ENCODE results near the gene CCNF. TPM values are rescaled to one million over a fixed set of nuclear protein-coding genes. Genes with fewer than 3 reads are reported as not detected.

Gene CCNF
- 26.8 TPM for polyA plus RNA-seq (2013, experiment 1 of 2)
- 26.7 TPM for polyA plus RNA-seq (2013, experiment 2 of 2)

DNA sequence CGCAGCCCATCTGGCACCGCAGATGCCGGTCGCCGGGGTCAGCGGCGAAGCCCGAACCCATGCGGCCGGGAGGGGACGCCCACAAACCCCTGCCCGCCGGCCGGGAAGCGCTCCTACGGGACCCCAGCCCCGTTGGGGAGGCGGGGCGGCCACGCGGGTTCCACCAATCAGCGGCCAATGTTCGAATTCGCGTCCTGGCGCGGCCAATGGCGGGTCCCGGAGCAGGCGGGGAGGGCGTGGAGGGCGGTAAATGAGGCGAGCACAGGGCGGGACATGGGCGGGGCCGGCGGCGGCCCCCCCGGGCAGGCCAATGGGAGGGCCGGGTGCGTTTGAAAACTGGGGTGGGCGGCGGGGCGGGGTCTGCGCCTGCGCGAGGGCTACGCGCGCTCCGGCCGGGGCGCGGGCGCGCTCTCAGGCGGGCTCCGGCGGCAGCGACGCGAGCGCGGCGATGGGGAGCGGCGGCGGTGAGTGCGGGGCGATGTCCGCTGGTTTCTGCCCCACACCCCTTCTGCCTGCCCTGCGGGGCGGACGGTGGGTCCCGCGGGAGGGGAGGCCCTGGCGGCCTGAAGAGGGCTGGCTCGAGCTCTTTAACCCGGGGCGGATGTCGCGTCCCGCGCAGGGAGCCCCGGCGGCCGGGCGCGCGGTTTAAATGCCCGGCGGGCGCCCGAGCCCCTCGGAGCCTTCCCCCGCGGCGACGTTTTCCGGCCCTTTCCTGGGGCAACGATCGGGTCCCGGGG lies at the start of gene CCNF:
CCNF (plus strand) TSS at position 414 of the 737 bp plus-strand sequence; CDS start at position 449, 35 bp downstream.
- H3K4me2 ChIP-seq (ENCODE audit: insufficient read depth, low read length, poor library complexity, severe bottlenecking), result peak within 1 kb of the TSS; percentile 94
- peak within 1 kb of the TSS; percentile 84 for H2BK15ac ChIP-seq (ENCODE audit: low read length)
- H3K18ac ChIP-seq (ENCODE audit: low read length), result peak within 1 kb of the TSS; percentile 99
- H2BK5ac ChIP-seq (ENCODE audit: low read length), result peak within 1 kb of the TSS; percentile 70
- peak; percentile 97 for DNase-seq (ENCODE audit: low spot score)
- no peaks in the 10 kb centered on the region for H3K9me3 ChIP-seq (replicated peaks in 1 of 2; ENCODE audit: control insufficient read depth in 2 of 2, insufficient read depth in 1 of 2, low read depth in 1 of 2, low read length in 2 of 2)
- H3K14ac ChIP-seq (ENCODE audit: low read length), result peak within 1 kb of the TSS; percentile 91
- H3K79me1 ChIP-seq (ENCODE audit: low read depth, low read length), result peaks cover 11% of the 10 kb centered on the region
- peak within 1 kb of the TSS; percentile 11 for H4K91ac ChIP-seq (ENCODE audit: low read depth, low read length, poor library complexity)
- WGBS, 2 donors (ENCODE audit: extremely low coverage in 2 of 2, insufficient read length in 2 of 2, insufficient replicate concordance in 1 of 2), result no CpG with 5 or more reads among the region's 103 CpGs
- peak within 1 kb of the TSS; percentile 98 for H2AFZ ChIP-seq (ENCODE audit: low read length)
- no peak within 1 kb of the TSS for H2BK12ac ChIP-seq (ENCODE audit: low read length)
- H4K8ac ChIP-seq (ENCODE audit: low read depth, low read length), result no peak within 1 kb of the TSS
- H3K4me1 ChIP-seq (ENCODE audit: control insufficient read depth in 2 of 2, insufficient read depth in 1 of 2, low read depth in 1 of 2, low read length in 2 of 2), result peaks cover 11 to 13% of the 10 kb centered on the region in 2 donors
- H3K9ac ChIP-seq (ENCODE audit: low read depth, low read length, poor library complexity), result peak within 1 kb of the TSS; percentile 98
- H3K23ac ChIP-seq (ENCODE audit: low read depth, low read length, poor library complexity), result peak within 1 kb of the TSS; percentile 66
- peak within 1 kb of the TSS; percentile 81 to 86 for H3K4me3 ChIP-seq (ENCODE audit: low read length in 2 of 2)
- no peak within 1 kb of the TSS for H3K4ac ChIP-seq (ENCODE audit: low read length)
- no peak within 1 kb of the TSS for H2BK120ac ChIP-seq (ENCODE audit: low read depth, low read length)
- H3K27ac ChIP-seq (replicated peaks; ENCODE audit: low read length), result peak within 1 kb of the TSS; percentile 63
- H2AK5ac ChIP-seq (ENCODE audit: low read depth, low read length), result peak within 1 kb of the TSS; percentile 90
- H3K27me3 ChIP-seq (ENCODE audit: control insufficient read depth in 3 of 3, insufficient read depth in 3 of 3, low read depth in 1 of 3, low read length in 3 of 3), result no peaks in the 10 kb centered on the region
- peaks cover 21 to 37% of the 10 kb centered on the region in 2 donors for H3K36me3 ChIP-seq (replicated peaks in 1 of 2; ENCODE audit: control insufficient read depth in 2 of 2, insufficient read depth in 2 of 2, low read length in 2 of 2)

DNA sequence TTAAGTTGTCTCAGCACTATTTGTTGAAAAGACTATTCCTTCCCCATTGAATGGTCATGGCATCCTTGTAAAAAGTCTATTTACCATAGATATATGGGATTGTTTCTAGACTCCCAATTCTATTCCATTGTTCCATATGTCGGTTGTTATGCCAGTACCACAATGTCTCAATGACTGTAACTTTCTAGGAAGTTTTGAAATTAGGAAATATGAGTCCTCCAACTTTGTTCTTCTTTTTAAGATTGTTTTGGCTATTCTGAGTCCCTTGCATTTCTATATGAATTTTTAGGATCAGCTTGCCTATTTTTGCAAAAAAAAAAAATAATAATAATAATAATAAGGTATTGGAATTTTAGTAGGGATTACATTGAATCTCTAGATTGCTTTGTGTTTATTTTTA lies 45.7 kb upstream of the CCNF start:
- Histone ChIP-seq H2AK5ac (ENCODE audit: low read depth, low read length) (no peak overlapping the region), H3K14ac (ENCODE audit: low read length) (no peak overlapping the region), H3K18ac (ENCODE audit: low read length) (no peak overlapping the region), H2BK12ac (ENCODE audit: low read length) (no peak overlapping the region), H3K27me3 (ENCODE audit: control insufficient read depth in 3 of 3, insufficient read depth in 3 of 3, low read depth in 1 of 3, low read length in 3 of 3) (peaks cover 0 to 14% (median 0%) of the 10 kb centered on the region in 3 experiments), H3K36me3 (replicated peaks in 1 of 2; ENCODE audit: control insufficient read depth in 2 of 2, insufficient read depth in 2 of 2, low read length in 2 of 2) (no peaks in the 10 kb centered on the region), H3K4me3 (ENCODE audit: low read length in 2 of 2) (no peak overlapping the region), H3K79me1 (ENCODE audit: low read depth, low read length) (no peaks in the 10 kb centered on the region), H4K91ac (ENCODE audit: low read depth, low read length, poor library complexity) (no peak overlapping the region), H2BK5ac (ENCODE audit: low read length) (no peak overlapping the region), H3K4me1 (ENCODE audit: control insufficient read depth in 2 of 2, insufficient read depth in 1 of 2, low read depth in 1 of 2, low read length in 2 of 2) (no peaks in the 10 kb centered on the region), H3K4ac (ENCODE audit: low read length) (no peak overlapping the region), H3K9me3 (replicated peaks in 1 of 2; ENCODE audit: control insufficient read depth in 2 of 2, insufficient read depth in 1 of 2, low read depth in 1 of 2, low read length in 2 of 2) (peaks cover 0 to under 1% of the 10 kb centered on the region in 2 donors), H3K4me2 (ENCODE audit: insufficient read depth, low read length, poor library complexity, severe bottlenecking) (no peak overlapping the region), H2BK120ac (ENCODE audit: low read depth, low read length) (no peak overlapping the region), H2AFZ (ENCODE audit: low read length) (no peak overlapping the region), H3K9ac (ENCODE audit: low read depth, low read length, poor library complexity) (no peak overlapping the region), H2BK15ac (ENCODE audit: low read length) (no peak overlapping the region), H4K8ac (ENCODE audit: low read depth, low read length) (no peak overlapping the region), H3K23ac (ENCODE audit: low read depth, low read length, poor library complexity) (no peak overlapping the region), H3K27ac (replicated peaks; ENCODE audit: low read length) (no peak overlapping the region)
- WGBS, 2 donors (ENCODE audit: extremely low coverage in 2 of 2, insufficient read length in 2 of 2, insufficient replicate concordance in 1 of 2), result no CpG with 5 or more reads among the region's 1 CpG
- no peak for DNase-seq (ENCODE audit: low spot score)

DNA sequence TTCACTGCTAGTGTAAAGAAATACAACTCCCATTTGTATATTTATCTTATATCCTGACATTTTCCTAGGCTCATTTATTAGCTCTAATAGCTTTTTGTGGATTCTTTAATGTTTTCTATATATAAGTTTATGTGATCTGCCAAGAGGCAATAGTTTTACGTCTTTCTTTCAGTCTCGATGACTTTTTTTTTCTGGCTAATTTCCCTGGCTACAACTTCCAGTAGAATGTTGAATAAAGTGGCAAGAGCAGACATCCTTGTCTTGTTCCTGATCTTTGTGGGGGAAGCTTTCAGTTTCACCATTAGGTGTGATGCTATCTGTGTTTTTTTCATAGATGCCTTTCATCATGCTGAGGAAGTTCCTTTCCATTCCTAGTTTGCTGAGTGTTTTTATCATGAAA lies 44.8 kb upstream of the CCNF start:
- Histone ChIP-seq H2BK15ac (ENCODE audit: low read length) (no peak overlapping the region), H3K36me3 (replicated peaks in 1 of 2; ENCODE audit: control insufficient read depth in 2 of 2, insufficient read depth in 2 of 2, low read length in 2 of 2) (no peaks in the 10 kb centered on the region), H2AFZ (ENCODE audit: low read length) (no peak overlapping the region), H3K9ac (ENCODE audit: low read depth, low read length, poor library complexity) (no peak overlapping the region), H2AK5ac (ENCODE audit: low read depth, low read length) (no peak overlapping the region), H2BK12ac (ENCODE audit: low read length) (no peak overlapping the region), H3K27me3 (ENCODE audit: control insufficient read depth in 3 of 3, insufficient read depth in 3 of 3, low read depth in 1 of 3, low read length in 3 of 3) (peaks cover 0 to 8% (median 0%) of the 10 kb centered on the region in 3 experiments), H3K23ac (ENCODE audit: low read depth, low read length, poor library complexity) (no peak overlapping the region), H3K4me3 (ENCODE audit: low read length in 2 of 2) (no peak overlapping the region), H3K18ac (ENCODE audit: low read length) (no peak overlapping the region), H4K91ac (ENCODE audit: low read depth, low read length, poor library complexity) (no peak overlapping the region), H3K4me2 (ENCODE audit: insufficient read depth, low read length, poor library complexity, severe bottlenecking) (no peak overlapping the region), H2BK120ac (ENCODE audit: low read depth, low read length) (no peak overlapping the region), H3K4ac (ENCODE audit: low read length) (no peak overlapping the region), H2BK5ac (ENCODE audit: low read length) (no peak overlapping the region), H3K9me3 (replicated peaks in 1 of 2; ENCODE audit: control insufficient read depth in 2 of 2, insufficient read depth in 1 of 2, low read depth in 1 of 2, low read length in 2 of 2) (peaks cover 5 to 6% of the 10 kb centered on the region in 2 donors), H3K27ac (replicated peaks; ENCODE audit: low read length) (no peak overlapping the region), H3K14ac (ENCODE audit: low read length) (no peak overlapping the region), H3K79me1 (ENCODE audit: low read depth, low read length) (no peaks in the 10 kb centered on the region), H4K8ac (ENCODE audit: low read depth, low read length) (no peak overlapping the region), H3K4me1 (ENCODE audit: control insufficient read depth in 2 of 2, insufficient read depth in 1 of 2, low read depth in 1 of 2, low read length in 2 of 2) (no peaks in the 10 kb centered on the region)
- WGBS, 2 donors (ENCODE audit: extremely low coverage in 2 of 2, insufficient read length in 2 of 2, insufficient replicate concordance in 1 of 2), result no CpG with 5 or more reads among the region's 2 CpGs
- no peak for DNase-seq (ENCODE audit: low spot score)

GRCh38 chr16:2385190-2385836 lies 43.9 kb upstream of the CCNF start:
- H3K27ac ChIP-seq (replicated peaks; ENCODE audit: low read length), result no peak overlapping the region

More at GRCh38 chr16:2385190-2385836, 43.9 kb upstream of the CCNF start:
- Histone ChIP-seq H3K14ac (ENCODE audit: low read length) (no peak overlapping the region), H3K4ac (ENCODE audit: low read length) (no peak overlapping the region), H2BK5ac (ENCODE audit: low read length) (no peak overlapping the region), H4K8ac (ENCODE audit: low read depth, low read length) (no peak overlapping the region), H4K91ac (ENCODE audit: low read depth, low read length, poor library complexity) (no peak overlapping the region), H3K18ac (ENCODE audit: low read length) (no peak overlapping the region), H2BK15ac (ENCODE audit: low read length) (no peak overlapping the region), H3K4me2 (ENCODE audit: insufficient read depth, low read length, poor library complexity, severe bottlenecking) (no peak overlapping the region), H3K4me1 (ENCODE audit: control insufficient read depth in 2 of 2, insufficient read depth in 1 of 2, low read depth in 1 of 2, low read length in 2 of 2) (no peaks in the 10 kb centered on the region), H2AK5ac (ENCODE audit: low read depth, low read length) (no peak overlapping the region), H3K27me3 (ENCODE audit: control insufficient read depth in 3 of 3, insufficient read depth in 3 of 3, low read depth in 1 of 3, low read length in 3 of 3) (no peaks in the 10 kb centered on the region), H3K9me3 (replicated peaks in 1 of 2; ENCODE audit: control insufficient read depth in 2 of 2, insufficient read depth in 1 of 2, low read depth in 1 of 2, low read length in 2 of 2) (peaks cover 5 to 6% of the 10 kb centered on the region in 2 donors), H2AFZ (ENCODE audit: low read length) (no peak overlapping the region), H3K9ac (ENCODE audit: low read depth, low read length, poor library complexity) (no peak overlapping the region), H3K79me1 (ENCODE audit: low read depth, low read length) (no peaks in the 10 kb centered on the region), H3K36me3 (replicated peaks in 1 of 2; ENCODE audit: control insufficient read depth in 2 of 2, insufficient read depth in 2 of 2, low read length in 2 of 2) (no peaks in the 10 kb centered on the region), H2BK120ac (ENCODE audit: low read depth, low read length) (no peak overlapping the region), H3K23ac (ENCODE audit: low read depth, low read length, poor library complexity) (no peak overlapping the region), H3K4me3 (ENCODE audit: low read length in 2 of 2) (no peak overlapping the region), H2BK12ac (ENCODE audit: low read length) (no peak overlapping the region)
- whole genome bisulfite sequencing, 2 donors (ENCODE audit: extremely low coverage in 2 of 2, insufficient read length in 2 of 2, insufficient replicate concordance in 1 of 2), result no CpG with 5 or more reads among the region's 3 CpGs
- no peak for DNase-seq (ENCODE audit: low spot score)

Data from neuronal stem cell (in vitro differentiated cells).